ENCODE results near the gene CRHR1.
"Not testable (repeated sequence)": the region's sequence is repeated elsewhere in the genome, so short reads cannot be mapped to it uniquely, and the experiment has no call there.

Gene CRHR1

GRCh38 chr17:45784293-45784740 lies at the start of gene CRHR1:
Gene CRHR1 (plus strand): TSS chr17:45784320. CDS start chr17:45784545, 225 bp downstream.
- no peak for DNase-seq

- no peak for DNase-seq
These were observed 49.5 kb upstream of the CRHR1 start for GRCh38 chr17:45734598-45734997.

- DNase-seq = no peak
These were observed 48.6 kb upstream of the CRHR1 start for GRCh38 chr17:45735488-45735887.

- no peak for DNase-seq
These were observed 44.3 kb upstream of the CRHR1 start for GRCh38 chr17:45739786-45740185.

GRCh38 chr17:45740553-45741330 lies 43.4 kb upstream of the CRHR1 start:
- DNase-seq = no peak

GRCh38 chr17:45742251-45742650 lies 41.9 kb upstream of the CRHR1 start:
- no peak for DNase-seq

- DNase-seq = no peak
These were observed 40.3 kb upstream of the CRHR1 start for GRCh38 chr17:45743626-45744326.

GRCh38 chr17:45744826-45745225 lies 39.3 kb upstream of the CRHR1 start:
- not testable (repeated sequence) for DNase-seq

- no peak for DNase-seq
These were observed 38.3 kb upstream of the CRHR1 start for GRCh38 chr17:45745601-45746494.

- peak; percentile 84 for DNase-seq
These were observed 36.2 kb upstream of the CRHR1 start for GRCh38 chr17:45747911-45748310.

- DNase-seq = no peak
These were observed 35.3 kb upstream of the CRHR1 start for GRCh38 chr17:45748731-45749310.

- DNase-seq = peak; percentile 95
These were observed 34.2 kb upstream of the CRHR1 start for GRCh38 chr17:45749831-45750335.

- no peak for DNase-seq
These were observed 33.2 kb upstream of the CRHR1 start for GRCh38 chr17:45750779-45751440.

- DNase-seq = no peak
These were observed 32.7 kb upstream of the CRHR1 start for GRCh38 chr17:45751466-45751865.

GRCh38 chr17:45752246-45752645 lies 31.9 kb upstream of the CRHR1 start:
- no peak for DNase-seq

GRCh38 chr17:45753645-45754225 lies 30.4 kb upstream of the CRHR1 start:
- DNase-seq = no peak

- DNase-seq = no peak
These were observed 29.1 kb upstream of the CRHR1 start for GRCh38 chr17:45755050-45755449.

GRCh38 chr17:45756266-45756991 lies 27.7 kb upstream of the CRHR1 start:
- DNase-seq = no peak

- DNase-seq = no peak
These were observed 26.5 kb upstream of the CRHR1 start for GRCh38 chr17:45757431-45758218.

GRCh38 chr17:45758544-45758943 lies 25.6 kb upstream of the CRHR1 start:
- DNase-seq = no peak
